ENCODE measurements around the gene PITPNB.

The PITPNB gene

GRCh38 chr22:27952779-27953178, 33.7 kb upstream of the PITPNB start:
- no peak overlapping the region for H3K4me3 ChIP-seq (ENCODE audit: low read length)
- DNase-seq (ENCODE audit: low read depth) = peak; percentile 17
- no peak for TF ChIP-seq CTCF (IDR thresholded peaks at IDR 0.05; ENCODE audit: insufficient read depth, low read depth, low read length, missing control alignments)

GRCh38 chr22:27952091-27952490, 33.0 kb upstream of the PITPNB start:
- TF ChIP-seq CTCF (IDR thresholded peaks at IDR 0.05; ENCODE audit: insufficient read depth, low read depth, low read length, missing control alignments) = no peak
- DNase-seq (ENCODE audit: low read depth) = peak; percentile 36
- no peak overlapping the region for H3K4me3 ChIP-seq (ENCODE audit: low read length)

GRCh38 chr22:27949421-27949820, 30.4 kb upstream of the PITPNB start:
- no peak for TF ChIP-seq CTCF (IDR thresholded peaks at IDR 0.05; ENCODE audit: insufficient read depth, low read depth, low read length, missing control alignments)
- no peak for DNase-seq (ENCODE audit: low read depth)
- no peak overlapping the region for H3K4me3 ChIP-seq (ENCODE audit: low read length)

GRCh38 chr22:27948569-27948968, 29.5 kb upstream of the PITPNB start:
- no peak for TF ChIP-seq CTCF (IDR thresholded peaks at IDR 0.05; ENCODE audit: insufficient read depth, low read depth, low read length, missing control alignments)
- no peak overlapping the region for H3K4me3 ChIP-seq (ENCODE audit: low read length)

GRCh38 chr22:27947448-27947847, 28.4 kb upstream of the PITPNB start:
- no peak for TF ChIP-seq CTCF (IDR thresholded peaks at IDR 0.05; ENCODE audit: insufficient read depth, low read depth, low read length, missing control alignments)
- no peak overlapping the region for H3K4me3 ChIP-seq (ENCODE audit: low read length)
- no peak for DNase-seq (ENCODE audit: low read depth)

More at GRCh38 chr22:27948569-27948968, 29.5 kb upstream of the PITPNB start:
- DNase-seq (ENCODE audit: low read depth) = no peak

- no peak for TF ChIP-seq CTCF (IDR thresholded peaks at IDR 0.05; ENCODE audit: insufficient read depth, low read depth, low read length, missing control alignments)
- H3K4me3 ChIP-seq (ENCODE audit: low read length) = no peak overlapping the region
- DNase-seq (ENCODE audit: low read depth) = no peak
These were observed 22.1 kb upstream of the PITPNB start for GRCh38 chr22:27941143-27941542.

GRCh38 chr22:27937453-27937852, 18.4 kb upstream of the PITPNB start:
- peak; percentile 15 for DNase-seq (ENCODE audit: low read depth)
- TF ChIP-seq CTCF (IDR thresholded peaks at IDR 0.05; ENCODE audit: insufficient read depth, low read depth, low read length, missing control alignments) = peak; percentile 14

More at GRCh38 chr22:27937453-27937852, 18.4 kb upstream of the PITPNB start:
- no peak overlapping the region for H3K4me3 ChIP-seq (ENCODE audit: low read length)

Data from epithelial cell of esophagus (primary cell).